Coronary artery (tissue), 2 donors: ENCODE results near the gene MRPL54.
"Not testable (repeated sequence)": the region's sequence is repeated elsewhere in the genome, so short reads cannot be mapped to it uniquely, and the experiment has no call there.

Experiments
- DNase-seq: peaks from one replicate; pipeline ENCODE4 v3.0.0-alpha.2; 2017; ENCODE audit warnings: low spot score
- H3K27ac ChIP-seq, 2 donors: fragments of 200-600 bp; sonication (generic); one replicate each; pipeline ENCODE4 v1.5.1; 2016 to 2019
- H3K4me3 ChIP-seq: fragments of 200-600 bp; sonication (generic); 2 replicates; pipeline ENCODE4 v1.5.1; 2016; ENCODE audit warnings: mild to moderate bottlenecking, moderate library complexity
- CTCF ChIP-seq: fragments of 200-600 bp; sonication (generic); IDR thresholded peaks from one replicate; pipeline ENCODE4 v1.5.1; 2019; ENCODE audit warnings: antibody characterized with exemption

Gene MRPL54

GRCh38 chr19:3807574-3808354 is 45.3 kb downstream of the MRPL54 start:
- no peak overlapping the region for H3K27ac ChIP-seq
- no peak for TF ChIP-seq CTCF
- no peak for DNase-seq
- H3K4me3 ChIP-seq: no peak overlapping the region

- TF ChIP-seq CTCF: no peak
- Histone ChIP-seq H3K27ac (no peak overlapping the region), H3K4me3 (no peak overlapping the region)
- DNase-seq: no peak
These were observed 46.1 kb downstream of the MRPL54 start for GRCh38 chr19:3808420-3809143.

- H3K27ac ChIP-seq: no peak overlapping the region
- no peak for DNase-seq
- TF ChIP-seq CTCF: no peak
These were observed 47.6 kb downstream of the MRPL54 start for GRCh38 chr19:3809881-3810707.

GRCh38 chr19:3810708-3811355 is 48.4 kb downstream of the MRPL54 start:
- no peak for DNase-seq
- Histone ChIP-seq H3K27ac (no peak overlapping the region), H3K4me3 (no peak overlapping the region)
- TF ChIP-seq CTCF: no peak

More at GRCh38 chr19:3809881-3810707, 47.6 kb downstream of the MRPL54 start:
- H3K4me3 ChIP-seq: no peak overlapping the region

GRCh38 chr19:3813473-3814392 is 51.3 kb downstream of the MRPL54 start:
- Histone ChIP-seq H3K27ac (peak overlapping the region in 1 of 2 donors; percentile 18), H3K4me3 (no peak overlapping the region)
- no peak for TF ChIP-seq CTCF
- no peak for DNase-seq

GRCh38 chr19:3814648-3815047 is 52.2 kb downstream of the MRPL54 start:
- no peak overlapping the region for H3K4me3 ChIP-seq
- H3K27ac ChIP-seq: no peak overlapping the region
- no peak for DNase-seq
- TF ChIP-seq CTCF: no peak

- not testable (repeated sequence) for DNase-seq, H3K27ac ChIP-seq, H3K4me3 ChIP-seq
These were observed 53.7 kb downstream of the MRPL54 start for GRCh38 chr19:3816148-3816547.
